Fibroblast of the conjunctiva (primary cell): ENCODE data around the gene UBXN10.

Experiments used
- DNase-seq: peaks from one replicate; pipeline ENCODE4 v3.0.0-alpha.2; 2010; ENCODE audit warnings: low read depth

UBXN10 gene, protein sequence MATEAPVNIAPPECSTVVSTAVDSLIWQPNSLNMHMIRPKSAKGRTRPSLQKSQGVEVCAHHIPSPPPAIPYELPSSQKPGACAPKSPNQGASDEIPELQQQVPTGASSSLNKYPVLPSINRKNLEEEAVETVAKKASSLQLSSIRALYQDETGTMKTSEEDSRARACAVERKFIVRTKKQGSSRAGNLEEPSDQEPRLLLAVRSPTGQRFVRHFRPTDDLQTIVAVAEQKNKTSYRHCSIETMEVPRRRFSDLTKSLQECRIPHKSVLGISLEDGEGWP

GRCh38 chr1:20185834-20186782, at the start of gene UBXN10, which contains the start of gene PLA2G2C:
UBXN10 (plus strand) TSS chr1:20186096; CDS start chr1:20190562, 4,466 bp downstream.
PLA2G2C (minus strand) TSS chr1:20186518; CDS start chr1:20177363, 9,155 bp downstream.
- DNase-seq, result no peak

GRCh38 chr1:20136249-20136648, 49.6 kb upstream of the UBXN10 start:
- no peak for DNase-seq

- no peak for DNase-seq
Measured at GRCh38 chr1:20137055-20137454, 48.8 kb upstream of the UBXN10 start.

DNA sequence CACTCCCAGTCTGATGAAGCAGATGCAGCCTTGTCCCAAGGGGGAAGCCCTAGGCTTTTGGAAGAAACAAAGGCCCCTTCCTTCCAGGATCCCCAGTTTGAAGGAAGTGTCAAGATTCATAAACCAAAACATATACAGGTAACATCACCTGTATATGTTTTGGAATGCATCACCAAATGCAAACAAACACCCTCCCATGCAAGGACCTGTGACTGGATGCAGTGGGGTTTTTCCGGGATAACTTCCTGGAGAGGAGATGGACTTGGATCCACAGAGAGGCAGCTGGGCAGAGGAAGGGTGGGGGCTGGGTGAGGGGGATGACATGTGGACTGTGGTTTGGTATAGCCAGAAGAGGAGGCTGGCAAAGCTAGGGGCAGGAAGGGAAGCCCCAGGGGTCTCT, 48.3 kb upstream of the UBXN10 start:
- no peak for DNase-seq

DNA sequence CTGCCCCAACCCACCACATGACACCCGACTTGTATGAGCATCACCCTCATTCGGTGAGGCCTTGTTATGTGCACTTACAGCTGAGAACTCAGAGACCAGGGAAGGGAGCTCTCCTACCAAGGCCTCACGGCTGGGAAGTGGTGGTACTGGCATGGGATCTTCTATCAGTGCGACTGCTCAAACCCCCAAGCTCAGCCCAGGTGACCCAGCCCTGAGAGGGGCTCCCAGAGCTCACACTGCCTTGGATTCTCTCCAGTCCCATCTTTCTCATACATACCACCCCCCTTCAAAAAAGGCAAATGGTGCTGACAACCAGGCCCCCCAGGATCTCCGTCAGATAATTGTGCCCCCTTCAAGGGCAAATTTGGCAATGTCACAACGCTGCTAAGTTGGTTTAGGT, 47.5 kb upstream of the UBXN10 start:
- DNase-seq, result no peak

- DNase-seq, result no peak
Measured at GRCh38 chr1:20138961-20139550, 46.8 kb upstream of the UBXN10 start, which contains the start of gene PLA2G2F. PLA2G2F (plus strand) TSS chr1:20139323; CDS start chr1:20139428, 105 bp downstream.

GRCh38 chr1:20139776-20140612, 45.9 kb upstream of the UBXN10 start:
- no peak for DNase-seq

- no peak for DNase-seq
Measured at GRCh38 chr1:20141001-20141400, 44.9 kb upstream of the UBXN10 start.

DNA sequence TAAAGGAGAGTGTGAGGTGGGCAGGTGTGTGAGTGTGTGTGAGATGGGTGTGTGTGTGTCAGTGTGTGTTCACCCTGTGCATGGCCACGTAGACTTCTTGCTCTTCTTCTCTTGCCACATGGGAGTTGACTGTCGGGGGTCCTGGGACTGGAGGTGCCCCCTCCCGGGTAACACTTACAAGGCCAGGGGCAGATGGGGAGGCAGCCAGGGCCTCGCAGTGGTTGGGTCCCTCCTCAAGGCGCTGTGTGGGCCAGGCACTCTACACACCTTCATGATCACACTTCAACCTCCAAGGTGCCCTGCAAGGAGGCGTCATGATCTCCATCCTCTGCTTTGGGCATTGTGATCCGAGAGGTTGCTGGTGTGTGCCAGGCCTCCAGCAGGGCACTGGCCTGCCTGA, 44.4 kb upstream of the UBXN10 start:
- DNase-seq, result no peak

- DNase-seq, result no peak
Measured at GRCh38 chr1:20142001-20142710, 43.7 kb upstream of the UBXN10 start.

- DNase-seq, result no peak
Measured at GRCh38 chr1:20143318-20143717, 42.6 kb upstream of the UBXN10 start.

GRCh38 chr1:20143734-20144565, 41.9 kb upstream of the UBXN10 start:
- DNase-seq, result no peak

DNA sequence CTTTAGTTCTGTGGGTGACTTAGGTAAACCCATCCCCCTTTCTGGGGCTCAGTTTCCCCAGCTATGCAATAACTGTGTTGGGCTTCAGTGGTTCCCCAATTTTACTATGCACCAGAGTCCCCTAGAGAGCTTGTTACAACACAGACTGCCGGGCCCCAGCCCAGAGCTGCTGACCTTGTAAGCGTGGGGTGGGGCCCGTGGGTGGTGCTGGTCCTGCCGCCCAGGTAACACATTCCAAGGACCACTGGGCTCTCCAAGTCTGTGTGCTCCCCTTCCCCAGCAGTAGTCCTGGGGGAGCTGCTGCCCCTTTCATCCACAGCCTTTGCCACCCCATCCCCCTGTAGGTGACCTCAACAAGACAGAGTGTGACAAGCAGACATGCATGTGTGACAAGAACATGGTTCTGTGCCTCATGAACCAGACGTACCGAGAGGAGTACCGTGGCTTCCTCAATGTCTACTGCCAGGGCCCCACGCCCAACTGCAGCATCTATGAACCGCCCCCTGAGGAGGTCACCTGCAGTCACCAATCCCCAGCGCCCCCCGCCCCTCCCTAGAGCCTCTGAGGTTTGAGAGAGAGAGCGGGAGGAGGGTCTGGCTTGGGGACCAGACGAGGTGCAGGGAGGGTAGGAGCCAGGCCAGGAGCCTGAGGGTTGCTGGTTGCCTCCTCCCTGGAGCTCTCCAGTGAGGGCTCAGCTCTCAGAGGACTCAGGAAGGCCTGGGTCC, 37.9 kb upstream of the UBXN10 start:
- no peak for DNase-seq

GRCh38 chr1:20148571-20149500, 37.1 kb upstream of the UBXN10 start:
- no peak for DNase-seq

DNA sequence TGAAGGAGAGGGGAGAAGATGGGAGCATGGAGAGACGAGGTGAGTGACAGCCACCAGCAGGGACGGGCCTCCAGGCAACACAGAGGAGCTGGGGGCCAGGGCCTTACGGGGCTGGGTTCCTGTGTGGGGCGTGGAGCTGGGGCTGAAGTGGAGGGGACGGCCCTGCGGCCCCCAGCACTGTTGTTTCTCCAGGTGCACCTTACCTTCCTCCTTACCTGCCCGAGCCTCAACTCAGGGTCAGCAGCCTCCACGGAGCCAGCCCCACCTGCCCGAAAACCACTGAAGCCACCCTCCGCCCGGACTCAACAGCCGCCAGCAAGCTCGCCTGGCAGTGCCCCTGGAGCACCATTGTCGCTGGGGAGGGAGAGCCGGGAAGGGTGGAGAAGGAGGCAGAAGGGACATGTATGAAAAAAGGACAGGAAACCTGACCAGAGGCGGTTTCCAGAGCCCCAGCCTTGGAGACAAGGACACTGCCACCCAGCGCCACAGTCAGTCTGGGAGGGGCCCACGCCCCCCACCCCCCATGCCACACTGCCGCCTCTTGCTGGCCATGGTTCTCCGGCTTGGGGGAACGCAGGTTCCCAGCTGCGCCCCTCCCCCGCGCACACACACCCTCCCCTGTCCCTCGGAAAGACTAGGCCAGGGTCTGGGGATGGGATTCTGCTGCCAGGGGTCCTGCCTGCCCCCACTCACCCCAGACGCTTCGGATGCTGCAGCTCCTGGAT, 36.1 kb upstream of the UBXN10 start:
- no peak for DNase-seq

- DNase-seq, result no peak
Measured at GRCh38 chr1:20150326-20150705, 35.6 kb upstream of the UBXN10 start.

DNA sequence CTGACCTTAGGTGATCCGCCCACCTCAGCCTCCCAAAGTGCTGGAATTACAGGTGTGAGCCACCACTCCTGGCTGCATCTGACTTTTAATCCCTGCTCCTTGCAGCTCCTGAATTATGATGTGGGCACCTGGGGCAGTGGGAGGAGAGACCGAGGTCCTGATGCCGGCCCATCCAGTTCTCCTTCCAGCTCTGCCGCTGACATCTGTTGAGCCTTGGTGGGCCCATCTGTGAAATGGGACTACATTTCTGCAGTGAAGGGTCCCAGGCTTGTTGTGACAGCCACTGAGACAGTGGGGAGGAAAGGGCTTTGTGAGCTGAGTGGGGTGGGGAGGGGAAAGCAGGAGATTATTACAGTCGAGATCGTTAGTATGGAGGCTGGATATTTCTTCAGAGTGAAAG, 34.9 kb upstream of the UBXN10 start:
- no peak for DNase-seq
